ENCODE measurements around the gene GRAMD2B.

Gene GRAMD2B

GRCh38 chr5:126480824-126481223 lies 57.6 kb downstream of the GRAMD2B start:
- no peak for DNase-seq (ENCODE audit: low read depth)

- DNase-seq (ENCODE audit: low read depth), result no peak
These were observed 58.0 kb downstream of the GRAMD2B start for GRCh38 chr5:126481243-126481642.

- DNase-seq (ENCODE audit: low read depth), result no peak
These were observed 59.4 kb downstream of the GRAMD2B start for GRCh38 chr5:126482591-126482990.

- DNase-seq (ENCODE audit: low read depth), result no peak
These were observed 59.9 kb downstream of the GRAMD2B start for GRCh38 chr5:126483156-126483555.

- no peak for DNase-seq (ENCODE audit: low read depth)
These were observed 61.0 kb downstream of the GRAMD2B start for GRCh38 chr5:126484253-126484652.

- no peak for DNase-seq (ENCODE audit: low read depth)
These were observed 63.1 kb downstream of the GRAMD2B start for GRCh38 chr5:126486332-126486731.

- DNase-seq (ENCODE audit: low read depth), result no peak
These were observed 64.4 kb downstream of the GRAMD2B start for GRCh38 chr5:126487596-126487995.

- DNase-seq (ENCODE audit: low read depth), result no peak
These were observed 65.3 kb downstream of the GRAMD2B start for GRCh38 chr5:126488443-126489065.

- no peak for DNase-seq (ENCODE audit: low read depth)
These were observed 67.1 kb downstream of the GRAMD2B start for GRCh38 chr5:126490167-126490940.

- no peak for DNase-seq (ENCODE audit: low read depth)
These were observed 69.7 kb downstream of the GRAMD2B start for GRCh38 chr5:126492939-126493338.

GRCh38 chr5:126494393-126494792 lies 71.2 kb downstream of the GRAMD2B start:
- no peak for DNase-seq (ENCODE audit: low read depth)

GRCh38 chr5:126497506-126497905 lies 74.3 kb downstream of the GRAMD2B start:
- no peak for DNase-seq (ENCODE audit: low read depth)

GRCh38 chr5:126499278-126499677 lies 76.1 kb downstream of the GRAMD2B start:
- no peak for DNase-seq (ENCODE audit: low read depth)

- DNase-seq (ENCODE audit: low read depth), result no peak
These were observed 76.7 kb downstream of the GRAMD2B start for GRCh38 chr5:126499853-126500342.

- no peak for DNase-seq (ENCODE audit: low read depth)
These were observed 78.2 kb downstream of the GRAMD2B start for GRCh38 chr5:126501448-126501847.

- no peak for DNase-seq (ENCODE audit: low read depth)
These were observed 80.4 kb downstream of the GRAMD2B start for GRCh38 chr5:126503602-126504104.

GRCh38 chr5:126506079-126506478 lies 82.9 kb downstream of the GRAMD2B start:
- no peak for DNase-seq (ENCODE audit: low read depth)

- no peak for DNase-seq (ENCODE audit: low read depth)
These were observed 85.2 kb downstream of the GRAMD2B start for GRCh38 chr5:126508251-126508961.

GRCh38 chr5:126508962-126509279 lies 85.7 kb downstream of the GRAMD2B start:
- no peak for DNase-seq (ENCODE audit: low read depth)

- DNase-seq (ENCODE audit: low read depth), result no peak
These were observed 86.1 kb downstream of the GRAMD2B start for GRCh38 chr5:126509339-126509738.

- DNase-seq (ENCODE audit: low read depth), result no peak
These were observed 88.8 kb downstream of the GRAMD2B start for GRCh38 chr5:126511961-126512360.

GRCh38 chr5:126512451-126512850 lies 89.2 kb downstream of the GRAMD2B start:
- DNase-seq (ENCODE audit: low read depth), result no peak

- DNase-seq (ENCODE audit: low read depth), result no peak
These were observed 90.1 kb downstream of the GRAMD2B start for GRCh38 chr5:126513302-126513701.

All from stimulated activated CD4-positive, alpha-beta T cell treated with anti-CD3 and anti-CD28 coated beads, Interleukin-2, amount 100 ng/mL, for 4 hours (primary cell).